GM19395 (cell line): ENCODE data around the gene CHST14.

Experiments
- ATAC-seq: cut with Tn5 transposase; IDR thresholded peaks from one replicate; pipeline ENCODE4 v1.9.1; 2021; ENCODE audit warnings: mild to moderate bottlenecking, moderate library complexity; ENCODE audit not compliant: unreplicated experiment

Gene CHST14

DNA sequence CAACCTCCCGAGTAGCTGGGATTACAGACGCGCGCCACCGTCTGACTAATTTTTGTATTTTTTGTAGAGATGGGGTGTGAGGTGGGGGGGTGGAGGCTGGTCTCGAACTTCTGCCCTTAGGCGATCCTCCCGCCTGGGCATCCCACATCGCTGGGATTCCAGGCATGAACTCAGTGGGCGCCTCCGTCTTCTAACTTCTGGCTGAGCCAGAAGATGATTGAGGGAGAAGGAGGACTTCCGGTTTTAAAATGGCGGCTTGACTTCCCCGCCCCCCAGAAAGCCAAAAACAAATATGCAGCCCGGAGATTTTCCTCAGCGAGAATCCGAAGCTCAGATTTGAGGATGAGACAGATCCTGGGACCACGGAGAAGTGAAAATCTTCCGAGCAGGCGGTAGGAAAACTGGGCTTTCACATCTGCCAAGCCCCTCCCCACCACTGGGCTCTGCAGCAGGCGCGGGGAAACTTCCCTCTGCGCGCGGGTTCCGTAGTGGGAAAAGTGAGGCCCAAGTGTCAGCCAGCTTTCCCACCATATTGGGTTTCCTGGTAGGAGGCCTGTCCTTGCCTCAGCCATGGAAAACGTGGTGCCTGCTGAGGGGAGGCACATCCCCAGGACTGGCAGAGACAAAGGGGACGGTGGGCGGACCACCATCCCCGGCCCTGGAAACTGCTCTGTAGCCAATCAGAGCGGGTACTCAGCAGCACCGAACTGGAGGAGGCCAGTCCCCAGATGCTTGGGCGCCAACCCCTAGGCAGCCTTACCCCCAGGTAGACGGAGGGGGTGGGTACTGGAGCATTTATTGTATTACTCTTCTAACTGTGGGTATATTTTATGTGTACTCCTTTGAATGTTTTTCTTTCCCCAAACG lies 17.3 kb downstream of the CHST14 start:
- no peak for ATAC-seq

DNA sequence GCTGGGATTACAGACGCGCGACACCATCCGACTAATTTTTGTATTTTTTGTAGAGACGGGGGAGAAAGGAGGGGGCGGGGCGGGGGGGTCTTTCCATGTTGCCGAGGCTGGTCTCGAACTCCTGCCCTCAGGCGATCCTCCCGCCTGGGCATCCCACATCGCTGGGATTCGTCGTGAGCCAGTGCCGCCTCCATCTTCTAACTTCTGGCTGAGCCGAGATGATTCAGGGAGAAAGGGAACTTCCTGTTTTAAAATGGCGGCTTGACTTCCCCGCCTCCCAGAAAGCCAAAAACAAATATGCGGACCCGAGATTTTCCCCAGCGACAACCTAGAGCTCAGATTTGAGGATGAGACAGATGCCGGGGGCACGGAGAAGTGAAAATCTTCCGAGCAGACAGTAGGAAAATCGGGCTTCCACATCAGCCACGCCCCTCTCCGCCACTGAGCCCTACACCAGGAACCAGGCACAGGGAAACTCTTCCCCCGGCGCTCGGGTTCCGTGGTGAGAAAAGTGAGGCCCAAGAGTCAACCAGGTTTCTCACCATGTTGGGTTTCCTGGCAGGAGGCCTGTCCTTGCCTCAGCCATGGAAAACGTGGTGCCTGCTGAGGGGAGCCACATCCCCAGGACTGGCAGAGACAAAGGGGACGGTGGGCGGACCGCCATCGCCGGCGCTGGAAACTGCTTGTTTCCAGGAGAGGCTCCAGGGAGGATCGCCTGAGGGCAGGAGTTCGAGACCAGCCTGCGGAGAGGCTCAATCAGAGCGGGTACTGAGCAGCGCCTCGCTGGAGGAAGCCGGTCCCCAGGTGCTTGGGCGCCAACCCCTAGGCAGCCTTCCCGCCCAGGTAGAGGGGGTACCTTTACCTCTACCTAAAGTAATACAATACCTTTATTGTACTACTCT lies 18.7 kb downstream of the CHST14 start:
- ATAC-seq: no peak

DNA sequence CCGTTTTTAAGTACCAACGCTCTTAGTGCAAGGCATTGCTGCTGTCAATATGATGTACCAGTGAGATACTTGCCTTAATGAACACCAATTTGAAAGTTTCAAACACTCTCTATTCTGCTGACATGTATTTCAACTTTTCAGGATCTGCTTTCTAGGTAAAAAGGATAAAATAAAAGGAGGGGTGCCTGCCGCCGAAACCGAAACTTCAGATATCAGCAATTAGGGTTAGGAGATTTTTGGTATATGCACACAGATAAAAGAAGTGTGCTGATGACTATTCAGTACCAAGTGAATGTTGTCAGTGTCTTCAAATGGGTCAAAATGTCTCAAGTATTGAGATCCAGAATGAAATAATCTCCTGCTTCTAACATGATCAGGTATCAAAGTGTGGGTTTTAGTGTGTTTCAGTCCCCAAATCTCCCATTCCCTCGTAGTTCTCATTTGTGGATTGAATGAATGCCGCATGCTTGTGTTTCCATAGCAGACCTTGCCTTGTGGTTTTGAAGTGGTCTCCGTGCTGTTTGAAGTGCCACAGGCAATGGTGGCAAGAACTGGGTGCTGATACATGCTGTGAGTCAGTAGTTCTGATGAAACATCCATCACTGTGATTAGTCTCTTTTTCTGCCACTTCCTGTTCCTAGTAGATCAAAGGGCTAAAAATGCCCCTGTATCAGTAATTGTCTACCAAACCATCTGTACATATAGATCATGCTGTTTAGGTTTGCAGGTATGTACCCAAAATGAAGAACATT lies 22.5 kb downstream of the CHST14 start:
- ATAC-seq: no peak

DNA sequence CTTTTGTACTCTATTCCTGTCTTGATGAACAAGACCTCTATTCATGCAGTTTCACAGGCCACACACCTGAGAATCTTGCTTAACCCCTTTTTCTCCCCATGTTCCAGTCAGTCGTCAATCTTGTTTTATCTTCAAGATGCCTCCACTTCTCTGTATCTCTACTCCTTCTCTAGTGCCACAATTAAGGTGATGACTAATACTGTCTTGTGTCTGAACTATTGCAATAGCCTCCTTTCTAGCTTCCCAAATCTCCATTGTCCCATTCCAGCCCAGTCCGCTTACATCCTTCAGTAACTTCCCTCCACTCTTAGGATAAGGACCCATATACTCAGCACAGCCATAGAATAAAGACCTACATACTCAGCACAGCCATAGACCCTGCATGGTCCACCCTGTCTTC lies 24.7 kb downstream of the CHST14 start:
- ATAC-seq: no peak

DNA sequence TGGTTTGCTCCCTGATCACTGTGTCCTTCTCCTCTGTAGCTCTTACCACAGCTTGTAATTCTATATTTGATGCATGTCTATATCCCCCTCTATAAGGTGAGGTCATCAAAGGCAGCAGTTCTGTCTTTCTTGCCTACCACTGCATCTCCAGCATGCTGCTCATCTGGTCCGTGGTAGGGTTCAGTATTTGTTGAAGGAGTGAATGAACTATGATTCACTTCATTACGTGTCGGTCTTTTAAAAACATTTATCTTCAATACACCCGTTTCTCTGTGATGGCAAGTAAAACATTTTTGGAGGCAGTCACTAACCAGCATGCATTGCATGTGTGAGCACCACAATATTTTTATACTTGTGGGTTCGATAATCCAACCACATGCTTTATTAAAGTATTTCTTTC lies 27.6 kb downstream of the CHST14 start:
- no peak for ATAC-seq

DNA sequence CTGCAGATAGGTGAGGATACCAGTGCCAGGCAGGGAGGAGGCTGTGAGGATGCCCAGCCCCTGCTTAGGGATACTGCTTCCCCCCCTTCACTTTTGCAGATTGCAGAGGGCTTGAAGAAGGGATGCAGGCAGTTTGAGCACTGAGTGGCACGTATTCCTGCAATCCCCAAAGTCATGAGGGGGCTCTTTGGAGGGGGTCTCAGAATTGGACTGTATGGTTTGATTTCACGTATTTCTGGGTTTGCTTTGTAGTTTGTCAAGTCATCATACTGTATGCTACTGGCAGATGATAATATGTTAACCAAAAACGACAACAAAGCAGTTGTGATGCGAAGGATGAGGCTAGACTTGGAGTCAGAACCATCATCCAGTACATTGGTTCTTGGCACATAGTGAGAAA lies 28.1 kb downstream of the CHST14 start:
- ATAC-seq: no peak

DNA sequence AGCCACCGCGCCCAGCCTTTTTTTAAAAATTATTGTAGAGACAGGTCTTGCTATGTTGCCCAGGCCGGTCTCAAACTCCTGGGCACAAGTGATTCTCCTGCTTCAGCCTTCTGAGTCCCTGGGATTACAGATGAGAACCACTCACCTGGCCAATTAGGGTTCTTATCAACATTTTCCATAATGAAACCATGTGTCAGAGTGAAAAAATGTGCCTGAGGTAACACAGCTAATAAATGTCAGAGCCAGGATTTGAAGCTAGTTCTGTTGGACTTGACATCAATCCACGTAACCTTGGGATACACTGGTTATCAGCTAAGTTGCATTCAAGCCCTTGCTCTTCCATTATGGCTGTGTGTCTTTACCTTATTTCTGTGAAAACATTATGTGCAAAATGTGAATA lies 29.1 kb downstream of the CHST14 start:
- no peak for ATAC-seq

DNA sequence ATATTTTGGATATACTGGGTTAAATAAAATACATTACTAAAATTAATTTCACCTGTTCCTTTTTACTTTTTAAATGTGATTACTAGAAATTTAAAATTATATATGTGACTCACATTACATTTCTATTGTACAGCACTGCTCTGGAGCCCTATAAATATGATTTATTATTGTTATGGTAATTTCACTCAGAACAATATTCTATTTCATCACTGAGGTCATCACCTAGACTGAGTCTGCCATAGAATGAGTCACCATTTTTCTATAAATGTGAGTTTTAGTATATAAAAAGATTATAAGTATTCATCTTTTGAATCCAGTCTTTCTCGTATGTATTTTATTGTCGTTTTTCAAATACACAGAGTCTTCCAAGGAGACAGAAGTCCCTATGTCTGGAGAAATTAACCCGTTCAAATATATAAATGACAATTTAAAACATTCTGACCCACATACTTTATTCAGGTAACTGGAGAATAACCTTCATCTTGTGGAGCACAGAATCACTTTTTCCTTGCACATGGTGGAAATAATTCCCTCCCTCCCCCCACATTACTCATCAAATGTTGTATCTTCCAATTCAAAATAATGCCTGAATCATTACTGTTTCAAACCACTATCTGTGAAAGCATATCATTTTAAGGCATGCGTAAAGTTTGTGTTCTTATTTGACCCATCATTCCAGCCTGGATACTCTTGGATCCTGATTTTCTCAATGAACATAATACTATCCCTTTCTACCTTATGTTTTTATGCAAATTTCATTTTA lies 30.0 kb downstream of the CHST14 start:
- ATAC-seq: no peak

DNA sequence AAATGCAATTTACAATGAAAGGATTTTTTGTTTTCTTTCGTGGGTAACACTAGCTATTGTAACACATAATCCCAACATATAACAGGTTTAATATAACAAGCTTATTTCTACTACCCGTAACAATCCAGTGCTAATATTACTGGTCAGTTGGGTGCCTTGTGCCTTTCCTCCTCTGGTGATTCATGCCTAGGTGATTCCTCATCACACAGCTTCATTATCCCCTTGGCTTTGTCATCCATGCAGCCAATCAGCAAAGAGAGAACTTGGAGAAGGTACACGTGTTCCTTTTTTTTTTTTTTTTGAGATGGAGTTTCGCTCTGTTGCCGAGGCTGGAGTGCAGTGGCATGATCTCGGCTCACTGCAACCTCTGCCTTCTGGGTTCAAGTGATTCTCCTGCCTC lies 30.7 kb downstream of the CHST14 start:
- no peak for ATAC-seq

DNA sequence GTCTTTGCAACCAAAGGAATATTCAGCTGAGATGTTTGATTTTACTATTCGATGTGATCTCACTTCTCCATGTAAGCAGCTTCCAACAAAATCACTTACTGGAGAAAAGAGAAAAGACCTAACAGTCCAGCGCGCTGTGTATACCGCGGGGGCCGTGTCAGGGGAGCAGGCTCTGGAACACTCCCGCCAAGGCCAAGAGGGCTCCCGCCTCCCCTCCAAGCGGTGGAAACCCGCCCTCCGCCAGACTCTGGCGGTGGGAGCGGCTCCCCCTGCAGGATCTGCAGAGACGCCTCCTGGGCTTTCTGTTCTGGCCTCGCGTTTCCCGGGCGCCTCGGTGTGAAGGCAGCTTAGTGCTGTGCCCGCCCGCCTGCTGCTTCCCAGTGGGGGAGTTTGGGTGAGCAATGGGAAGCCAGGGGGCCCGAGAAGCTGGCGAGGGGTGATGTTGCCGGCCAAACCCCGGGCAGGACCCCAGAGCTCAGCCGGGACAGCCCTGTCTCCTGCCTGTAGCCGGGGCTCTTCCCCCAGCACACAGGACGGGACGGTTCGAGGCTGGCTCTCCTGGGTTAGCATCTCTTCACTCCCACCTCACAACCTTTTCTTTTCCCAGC lies 36.3 kb downstream of the CHST14 start:
- no peak for ATAC-seq

DNA sequence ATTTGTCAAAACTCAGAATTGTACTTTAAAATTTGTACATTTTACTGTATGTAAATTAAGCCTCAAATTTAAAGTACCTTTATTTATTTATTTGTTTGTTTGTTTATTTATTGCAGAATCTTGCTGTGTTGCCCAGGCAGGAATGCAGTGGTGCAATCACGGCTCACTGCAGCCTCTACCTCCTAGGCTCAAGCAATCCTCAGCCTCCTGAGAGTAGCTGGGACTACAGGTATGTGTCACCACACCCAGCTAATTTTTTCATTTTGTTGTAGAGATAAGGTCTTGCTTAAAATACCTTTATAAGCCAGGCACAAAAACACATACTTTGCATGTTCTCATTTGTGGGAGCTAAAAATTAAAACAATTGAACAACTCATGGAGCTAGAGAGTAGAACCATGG lies 37.4 kb downstream of the CHST14 start:
- no peak for ATAC-seq

DNA sequence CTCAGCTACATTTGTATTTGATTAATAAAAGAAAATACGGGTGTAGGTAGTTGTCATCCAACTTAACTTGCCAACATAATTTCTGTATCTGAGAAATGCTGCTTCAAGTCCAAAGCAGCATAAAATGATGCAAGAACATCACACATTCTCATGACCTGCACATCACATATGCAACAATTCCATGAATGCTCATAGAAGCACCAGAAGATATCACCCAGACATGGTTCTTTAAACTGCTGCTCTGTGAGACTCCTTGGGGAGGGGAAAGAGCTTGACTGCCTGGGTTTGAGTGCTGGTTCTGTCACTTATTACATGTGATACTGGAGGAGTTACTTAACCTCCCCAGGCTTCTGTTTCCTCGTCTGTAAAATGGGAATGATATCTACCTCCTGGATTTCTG lies 39.4 kb downstream of the CHST14 start:
- no peak for ATAC-seq

DNA sequence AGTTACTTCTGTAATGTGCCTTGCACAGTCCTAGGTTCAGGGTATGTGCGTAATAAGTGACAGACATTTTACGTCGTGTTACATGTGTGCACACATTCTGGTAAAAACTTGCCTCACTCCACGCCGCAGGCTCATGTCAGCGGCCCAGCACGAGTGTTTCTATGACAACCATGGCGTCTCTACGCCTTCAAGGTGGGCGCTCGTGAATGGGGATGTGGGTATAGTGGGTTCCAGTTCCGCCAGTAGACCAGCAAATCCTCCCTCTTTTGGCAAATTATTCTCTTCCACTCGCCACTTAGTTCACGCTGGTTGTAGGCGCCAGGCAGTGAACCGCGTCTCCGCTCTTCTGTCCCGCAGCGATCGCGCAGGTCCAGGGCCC lies 40.3 kb downstream of the CHST14 start:
- peak; percentile 57 for ATAC-seq

DNA sequence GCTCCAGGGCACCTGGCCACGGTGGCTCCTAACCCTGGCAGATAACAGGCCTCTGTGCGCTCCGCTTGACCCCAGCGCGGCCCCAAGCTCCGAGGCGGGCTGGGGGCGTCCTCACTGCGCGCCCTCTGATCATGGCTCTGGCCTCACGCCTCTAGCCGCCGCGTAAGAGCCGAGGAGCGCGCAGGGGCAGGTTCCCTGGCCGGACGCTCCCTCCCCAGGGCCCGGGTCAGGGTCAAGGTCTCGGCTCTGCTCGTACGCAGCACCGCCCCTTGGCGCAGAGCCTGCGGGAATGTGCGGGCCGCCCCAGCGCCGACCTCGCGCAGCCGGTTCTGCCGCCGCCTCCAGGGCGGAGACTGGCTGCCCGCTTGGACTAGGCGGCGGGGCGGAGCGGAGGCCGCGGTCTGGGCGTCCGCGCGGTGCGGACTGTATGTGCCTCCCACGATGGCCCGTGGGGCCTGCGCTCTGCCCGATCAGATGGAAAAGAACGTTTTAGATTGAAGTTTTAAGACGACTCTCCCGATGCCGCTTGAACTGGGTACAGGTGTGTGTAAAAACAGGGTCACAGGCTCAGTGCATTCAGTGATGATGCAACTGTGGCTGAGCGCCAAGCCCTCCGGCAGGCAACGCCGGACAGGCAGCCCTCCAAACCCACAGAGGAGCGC lies 40.8 kb downstream of the CHST14 start:
- ATAC-seq: peak; percentile 57

DNA sequence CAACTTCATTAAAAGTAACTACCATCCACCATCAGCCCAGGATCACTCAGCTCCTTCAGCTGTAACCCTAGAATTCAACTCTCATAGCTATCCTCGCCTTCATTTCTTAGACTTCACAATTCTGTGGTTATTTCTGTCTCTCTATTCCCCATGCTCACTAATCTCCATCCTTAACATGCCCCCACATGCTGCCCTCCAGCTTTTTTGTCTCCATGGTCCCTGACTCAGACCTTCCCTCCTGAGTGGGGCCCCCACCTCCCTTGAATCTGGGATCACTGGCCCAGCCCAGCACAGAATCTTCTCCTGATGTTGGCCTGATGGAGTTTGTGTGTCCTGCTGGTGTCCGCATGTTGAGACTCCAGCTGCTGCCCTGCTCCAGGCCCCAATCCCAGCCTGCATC lies 41.7 kb downstream of the CHST14 start:
- no peak for ATAC-seq

DNA sequence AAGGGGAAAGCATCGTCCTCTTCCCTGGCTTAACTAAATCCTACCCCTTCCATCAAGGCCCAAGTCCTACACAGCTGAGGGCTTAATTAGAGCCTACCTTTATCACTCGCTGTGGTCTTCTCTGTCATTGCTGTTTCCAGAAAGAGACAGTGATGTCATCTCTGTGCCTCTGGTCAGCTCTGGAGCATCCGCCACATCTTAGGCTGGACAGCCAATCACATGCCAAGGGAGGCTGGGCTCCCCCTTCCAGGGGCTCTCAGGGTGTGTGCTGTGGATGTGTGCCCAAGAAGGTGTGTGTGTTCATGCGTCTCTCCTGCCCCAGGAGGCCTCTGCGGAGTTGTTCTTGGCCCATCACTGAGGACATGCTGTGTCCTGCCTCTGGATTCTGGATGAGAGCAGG lies 42.8 kb downstream of the CHST14 start:
- no peak for ATAC-seq

DNA sequence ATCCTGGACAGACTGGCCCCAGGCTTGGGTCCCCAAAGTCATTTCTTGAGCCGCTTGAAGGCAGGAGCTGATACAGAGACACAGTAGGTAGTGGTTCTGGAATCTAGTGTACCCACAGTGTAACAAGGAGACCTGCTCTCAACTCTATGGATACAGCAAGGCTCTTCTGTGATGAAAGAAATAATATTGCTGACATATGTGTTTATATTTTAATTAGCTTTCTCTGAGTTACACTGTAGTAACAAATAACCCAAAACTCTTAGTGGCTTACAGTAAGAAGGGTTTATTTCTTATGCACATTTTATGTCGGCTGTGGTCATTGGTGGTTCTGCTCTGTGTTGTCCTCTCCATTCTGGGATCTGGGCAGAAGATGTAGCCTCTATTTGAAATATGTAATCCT lies 45.5 kb downstream of the CHST14 start:
- ATAC-seq: no peak
